HG02938 (cell line): ENCODE measurements around the gene TNNT1.

ENCODE experiments used
- ATAC-seq: cut with Tn5 transposase; IDR thresholded peaks from one replicate; pipeline ENCODE4 v1.9.1; 2021; ENCODE audit warnings: mild to moderate bottlenecking, moderate library complexity; ENCODE audit not compliant: unreplicated experiment

TNNT1 gene

DNA sequence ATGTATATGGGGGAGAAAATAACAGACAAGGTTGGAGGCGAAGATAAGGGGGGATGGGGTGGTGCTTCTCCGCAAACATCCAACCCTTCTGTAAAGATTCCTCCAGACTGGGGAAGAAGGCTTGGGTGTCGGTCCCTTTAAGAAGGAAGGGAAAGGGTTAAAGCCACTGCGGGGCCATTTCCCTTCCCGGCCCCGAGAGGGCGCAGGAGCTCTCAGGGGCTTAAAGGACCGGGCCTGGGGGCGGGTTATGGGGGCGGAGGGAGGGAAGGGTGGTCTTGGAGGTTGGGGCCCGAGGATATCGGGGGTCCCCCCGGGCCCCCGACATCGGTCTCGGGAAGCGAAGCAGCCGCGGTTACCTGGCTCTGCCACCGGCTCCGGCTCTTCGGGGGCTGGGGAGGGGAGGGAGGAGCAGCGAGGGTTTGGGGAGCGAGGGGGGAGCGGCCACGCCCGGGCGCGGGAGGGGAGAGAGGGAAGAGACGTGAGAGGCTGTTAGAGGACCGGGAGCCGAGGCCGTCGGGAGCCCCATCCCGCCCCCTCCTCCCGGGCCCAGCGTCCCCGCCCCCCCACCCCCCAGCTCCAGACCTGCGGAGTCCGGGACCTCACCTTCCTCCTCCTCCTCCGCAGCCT is 2.8 kb downstream of the TNNT1 start:
- no peak for ATAC-seq

DNA sequence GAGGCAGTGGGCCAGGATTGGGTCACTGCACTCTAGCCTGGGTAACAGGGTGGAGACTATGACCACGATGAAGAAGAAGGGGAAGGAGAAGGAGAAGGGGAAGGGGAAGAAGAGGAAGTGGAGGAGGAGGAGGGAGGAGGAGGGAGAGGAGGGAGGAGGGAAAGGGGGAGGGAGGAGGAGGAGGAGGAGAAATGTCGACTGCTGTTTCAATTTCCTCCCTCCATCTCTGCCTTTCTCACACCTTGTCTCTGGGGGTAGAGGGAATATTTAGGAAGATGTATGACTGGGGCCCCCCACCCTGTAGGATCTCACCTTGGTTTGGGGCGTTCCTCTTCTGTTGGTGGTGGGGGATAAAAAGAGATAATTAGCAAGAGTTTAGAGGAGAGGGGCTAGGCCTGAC is 3.8 kb downstream of the TNNT1 start:
- ATAC-seq: no peak

DNA sequence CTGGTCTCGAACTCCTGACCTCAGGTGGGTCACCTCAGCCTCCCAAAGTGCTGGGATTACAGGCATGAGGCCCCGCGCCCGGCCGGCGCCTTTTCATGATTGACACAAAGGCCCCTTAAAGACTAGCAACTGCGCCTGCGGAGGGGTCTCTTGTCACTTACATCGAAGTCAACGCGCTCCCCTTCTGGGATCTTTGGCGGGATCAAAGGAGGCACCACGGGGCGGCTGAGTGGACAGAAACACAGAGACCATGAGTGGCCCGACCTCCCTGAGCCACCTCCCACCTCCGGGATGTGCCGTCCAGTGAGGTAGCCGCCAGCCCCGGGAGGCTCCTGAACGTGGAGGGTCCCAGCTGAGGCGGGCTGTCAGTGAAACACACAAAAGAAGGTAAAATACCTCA is 7.3 kb downstream of the TNNT1 start:
- no peak for ATAC-seq

- ATAC-seq: no peak
Observed at GRCh38 chr19:55137915-55138314, 11.1 kb downstream of the TNNT1 start.

DNA sequence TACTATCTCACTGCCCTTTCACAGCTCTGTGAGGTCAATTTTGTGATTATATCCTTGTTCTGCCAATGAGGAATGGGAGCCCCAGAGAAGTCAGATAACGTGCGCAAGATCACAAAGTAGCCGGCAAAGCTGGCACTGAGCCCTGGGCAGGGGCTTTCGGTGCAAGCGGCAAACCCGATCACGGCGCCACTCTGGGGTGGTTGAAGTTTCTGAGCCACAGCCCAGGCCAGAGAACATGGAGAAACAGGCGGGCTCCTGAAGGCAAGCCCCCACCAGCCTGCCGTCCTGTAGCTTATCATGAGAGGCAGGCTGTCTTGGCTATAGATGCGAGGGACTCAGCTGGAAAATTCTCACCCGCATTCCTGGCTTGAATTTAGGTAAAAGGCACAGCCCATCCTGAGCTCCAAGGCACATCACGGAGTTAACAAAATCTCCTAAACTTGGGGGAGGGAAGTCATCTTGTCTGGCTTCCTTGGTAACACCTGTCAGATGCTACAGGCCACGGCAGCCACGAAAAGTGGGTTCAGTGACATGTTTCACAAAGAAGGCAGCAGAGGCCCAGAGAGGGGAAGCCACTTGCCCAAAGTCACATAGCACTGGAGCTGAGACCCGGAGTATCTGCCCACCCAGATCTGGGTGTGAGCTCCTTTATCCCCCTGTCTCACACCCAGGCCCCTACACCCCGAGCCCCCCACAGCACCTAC is 12.5 kb downstream of the TNNT1 start:
- ATAC-seq: no peak

DNA sequence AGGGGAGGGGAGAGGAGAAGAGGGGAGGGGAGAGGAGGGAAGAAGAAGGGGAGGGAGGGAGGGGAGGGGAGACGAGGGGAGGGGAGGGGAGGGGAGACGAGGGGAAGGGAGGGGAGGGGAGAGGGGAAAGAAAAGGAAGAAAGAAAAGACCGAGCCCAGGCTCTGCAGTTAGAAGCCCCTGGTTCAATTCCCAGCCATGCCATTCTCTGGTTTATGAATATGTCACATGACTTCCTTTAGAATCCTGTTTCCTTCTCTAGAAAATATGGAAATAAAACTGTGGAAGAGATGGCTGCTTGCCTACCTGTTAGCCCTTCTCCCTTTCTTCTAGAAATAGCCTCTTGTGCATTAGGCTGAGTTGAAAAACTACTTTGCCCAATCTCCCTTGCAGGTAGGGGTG is 14.3 kb downstream of the TNNT1 start:
- no peak for ATAC-seq

DNA sequence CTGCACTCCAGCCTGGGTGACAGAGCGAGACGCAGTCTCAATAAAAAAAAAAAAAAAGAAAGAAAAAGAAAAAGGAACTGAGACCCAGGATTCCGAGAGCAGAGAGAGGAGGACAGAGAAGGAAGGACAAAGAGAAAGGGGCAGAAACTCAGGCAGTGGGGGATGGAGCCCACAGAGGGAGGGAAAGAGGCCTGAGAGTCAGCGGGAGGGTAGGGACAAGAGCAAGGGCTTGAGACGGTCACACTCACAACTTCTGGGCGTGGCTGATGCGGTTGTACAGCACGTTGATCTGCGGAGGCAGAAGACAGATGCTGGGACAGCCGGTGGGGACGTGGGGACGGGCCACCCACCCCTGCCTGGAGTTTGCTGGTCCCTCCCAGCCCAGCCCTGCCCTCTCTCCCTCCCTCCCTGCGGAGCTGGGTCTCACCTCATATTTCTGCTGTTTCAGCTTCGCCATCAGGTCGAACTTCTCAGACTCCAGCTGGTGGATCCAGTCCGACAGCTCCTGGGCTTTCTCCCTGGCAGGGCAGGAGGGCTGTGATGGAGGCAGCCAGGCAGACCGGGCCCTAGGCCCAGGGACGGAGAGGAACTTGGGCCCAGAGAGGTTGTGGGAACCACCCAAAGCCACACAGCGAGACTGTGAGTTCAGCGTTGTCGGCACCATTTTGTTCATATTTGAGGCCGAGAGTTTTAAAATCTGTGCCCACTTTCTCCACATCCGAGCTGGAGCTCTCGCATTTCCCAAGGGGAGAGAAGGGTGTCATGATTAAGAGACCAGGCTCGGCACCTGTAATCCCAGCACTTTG is 15.2 kb downstream of the TNNT1 start:
- ATAC-seq: no peak

DNA sequence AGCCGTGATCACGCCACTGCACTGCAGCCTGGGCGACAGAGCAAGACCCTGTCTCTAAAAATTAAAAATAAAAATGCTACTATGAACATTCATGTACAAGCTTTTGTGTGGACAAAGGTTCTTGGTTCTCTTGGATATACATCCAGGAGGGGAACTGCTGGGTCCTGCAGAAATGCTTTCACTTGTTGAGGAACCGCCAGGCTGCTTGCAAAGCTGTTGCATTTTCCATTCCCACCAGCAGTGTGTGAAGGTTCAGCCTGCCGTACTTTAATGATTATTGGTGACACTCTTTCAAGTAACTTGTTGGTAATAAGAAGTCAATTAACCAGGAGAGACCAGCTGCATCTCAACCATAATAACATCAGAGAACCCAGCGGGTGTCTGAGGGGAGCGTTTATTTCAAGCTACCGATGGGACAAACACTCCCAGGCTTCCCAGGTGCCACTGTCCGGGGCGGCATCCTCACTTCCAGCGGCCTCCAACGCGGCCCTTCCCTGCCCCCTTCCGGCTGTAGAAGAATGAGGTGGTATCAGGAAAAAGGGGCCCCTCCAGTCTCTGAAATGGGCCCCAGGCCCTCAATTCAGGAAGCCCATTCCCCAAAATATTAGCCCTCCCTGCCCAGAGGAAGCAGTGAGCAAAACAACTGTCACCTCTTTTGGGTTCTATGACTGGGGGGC is 16.4 kb downstream of the TNNT1 start:
- no peak for ATAC-seq

GRCh38 chr19:55131421-55131820 is 17.6 kb downstream of the TNNT1 start:
- ATAC-seq: no peak

DNA sequence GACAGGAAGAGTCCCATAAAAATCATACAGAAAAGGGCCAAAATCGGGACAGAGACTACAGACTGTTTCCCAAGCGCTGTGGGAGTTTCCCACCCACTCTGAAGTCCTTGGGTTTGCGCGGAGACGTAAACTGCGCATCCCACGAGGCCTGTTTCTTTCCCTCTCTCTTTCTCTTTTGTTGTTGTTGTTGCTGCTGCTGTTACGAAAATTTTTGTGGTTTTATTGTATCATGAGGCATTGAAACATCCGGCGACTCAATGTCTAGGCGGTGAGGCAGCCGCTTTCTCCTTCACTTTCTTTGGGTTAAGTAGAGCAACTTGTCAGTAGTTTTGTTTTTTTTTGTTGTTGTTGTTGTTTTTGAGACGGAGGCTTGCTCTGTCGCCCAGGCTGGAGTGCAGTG is 30.0 kb downstream of the TNNT1 start:
- no peak for ATAC-seq

DNA sequence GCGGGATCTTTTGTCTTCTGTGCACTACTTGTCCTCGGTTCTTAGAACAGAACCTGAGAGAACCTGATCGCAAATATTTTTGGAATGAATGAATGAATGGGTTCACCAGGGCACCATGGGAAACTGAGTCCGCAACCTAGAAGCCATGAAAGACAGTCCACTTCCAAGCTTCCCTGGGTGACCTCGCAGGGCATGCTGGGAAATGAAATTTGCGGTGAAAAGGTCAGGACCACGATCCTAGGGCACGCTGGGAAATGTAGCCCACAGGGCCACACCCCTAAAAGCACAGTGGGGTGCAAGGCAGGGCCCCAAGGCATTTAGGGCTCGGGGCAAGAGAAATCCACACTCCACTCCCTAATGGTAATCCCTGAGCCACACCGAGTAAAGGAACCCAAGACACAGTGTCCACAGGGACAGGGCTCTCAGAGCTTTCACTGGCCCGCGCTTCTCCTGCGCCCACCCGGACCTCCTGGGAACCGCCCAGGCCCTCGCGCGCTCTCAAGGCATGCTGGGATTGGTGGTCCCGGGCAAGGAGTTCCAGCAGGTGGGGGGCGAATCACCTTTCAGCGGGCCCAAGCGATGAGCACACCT is 30.5 kb downstream of the TNNT1 start:
- ATAC-seq: no peak

DNA sequence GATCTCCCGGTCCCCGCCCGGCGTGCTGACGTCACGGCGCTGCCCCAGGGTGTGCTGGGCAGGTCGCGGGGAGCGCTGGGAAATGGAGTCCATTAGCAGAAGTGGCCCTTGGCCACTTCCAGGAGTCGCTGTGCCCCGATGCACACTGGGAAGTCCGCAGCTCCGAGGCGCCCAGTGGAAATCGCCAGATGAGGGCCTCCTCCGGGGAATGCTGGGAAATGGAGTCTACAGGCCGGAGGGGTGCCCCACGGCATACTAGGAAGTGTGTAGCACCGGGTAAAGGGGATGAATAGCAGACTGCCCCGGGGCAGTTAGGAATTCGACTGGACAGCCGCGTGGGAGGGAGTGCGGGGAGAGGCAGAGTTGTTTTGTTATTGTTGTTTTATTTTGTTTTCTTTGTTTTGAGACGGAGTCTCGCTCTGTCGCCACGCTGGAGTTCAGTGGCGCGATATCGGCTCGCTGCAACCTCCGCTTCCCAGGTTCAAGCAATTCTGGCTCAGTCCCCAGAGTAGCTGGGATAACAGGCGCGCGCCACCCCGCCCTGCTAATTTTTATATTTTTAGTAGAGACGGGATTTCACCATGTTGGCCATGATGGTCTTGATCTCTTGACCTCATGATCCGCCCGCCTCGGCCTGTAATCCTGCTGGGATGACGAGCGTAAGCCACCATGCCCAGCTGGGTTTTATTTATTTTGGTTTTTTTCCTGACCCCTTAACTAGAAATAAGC is 31.2 kb downstream of the TNNT1 start:
- peak; percentile 65 for ATAC-seq

GRCh38 chr19:55116859-55117662 is 31.9 kb downstream of the TNNT1 start, which contains the start of gene PPP1R12C:
Gene PPP1R12C, minus strand, starts transcription at chr19:55117637. Its CDS starts 94 bp downstream, at chr19:55117543.
- ATAC-seq: peak; percentile 8

DNA sequence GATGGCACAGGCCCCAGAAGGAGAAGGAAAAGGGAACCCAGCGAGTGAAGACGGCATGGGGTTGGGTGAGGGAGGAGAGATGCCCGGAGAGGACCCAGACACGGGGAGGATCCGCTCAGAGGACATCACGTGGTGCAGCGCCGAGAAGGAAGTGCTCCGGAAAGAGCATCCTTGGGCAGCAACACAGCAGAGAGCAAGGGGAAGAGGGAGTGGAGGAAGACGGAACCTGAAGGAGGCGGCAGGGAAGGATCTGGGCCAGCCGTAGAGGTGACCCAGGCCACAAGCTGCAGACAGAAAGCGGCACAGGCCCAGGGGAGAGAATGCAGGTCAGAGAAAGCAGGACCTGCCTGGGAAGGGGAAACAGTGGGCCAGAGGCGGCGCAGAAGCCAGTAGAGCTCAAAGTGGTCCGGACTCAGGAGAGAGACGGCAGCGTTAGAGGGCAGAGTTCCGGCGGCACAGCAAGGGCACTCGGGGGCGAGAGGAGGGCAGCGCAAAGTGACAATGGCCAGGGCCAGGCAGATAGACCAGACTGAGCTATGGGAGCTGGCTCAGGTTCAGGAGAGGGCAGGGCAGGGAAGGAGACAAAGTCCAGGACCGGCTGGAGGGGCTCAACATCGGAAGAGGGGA is 32.7 kb downstream of the TNNT1 start:
- no peak for ATAC-seq

- no peak for ATAC-seq
Observed at GRCh38 chr19:55115446-55116065, 33.5 kb downstream of the TNNT1 start.

- no peak for ATAC-seq
Observed at GRCh38 chr19:55114566-55115145, 34.4 kb downstream of the TNNT1 start.

GRCh38 chr19:55113570-55114039 is 35.4 kb downstream of the TNNT1 start:
- ATAC-seq: no peak
